Measurements from ENCODE around the gene PHACTR2.
A peak's percentile ranks its signal among the peaks of the same experiment; 100 is the strongest.
"Not testable (repeated sequence)": the region's sequence is repeated elsewhere in the genome, so short reads cannot be mapped to it uniquely, and the experiment has no call there.

The PHACTR2 gene

DNA sequence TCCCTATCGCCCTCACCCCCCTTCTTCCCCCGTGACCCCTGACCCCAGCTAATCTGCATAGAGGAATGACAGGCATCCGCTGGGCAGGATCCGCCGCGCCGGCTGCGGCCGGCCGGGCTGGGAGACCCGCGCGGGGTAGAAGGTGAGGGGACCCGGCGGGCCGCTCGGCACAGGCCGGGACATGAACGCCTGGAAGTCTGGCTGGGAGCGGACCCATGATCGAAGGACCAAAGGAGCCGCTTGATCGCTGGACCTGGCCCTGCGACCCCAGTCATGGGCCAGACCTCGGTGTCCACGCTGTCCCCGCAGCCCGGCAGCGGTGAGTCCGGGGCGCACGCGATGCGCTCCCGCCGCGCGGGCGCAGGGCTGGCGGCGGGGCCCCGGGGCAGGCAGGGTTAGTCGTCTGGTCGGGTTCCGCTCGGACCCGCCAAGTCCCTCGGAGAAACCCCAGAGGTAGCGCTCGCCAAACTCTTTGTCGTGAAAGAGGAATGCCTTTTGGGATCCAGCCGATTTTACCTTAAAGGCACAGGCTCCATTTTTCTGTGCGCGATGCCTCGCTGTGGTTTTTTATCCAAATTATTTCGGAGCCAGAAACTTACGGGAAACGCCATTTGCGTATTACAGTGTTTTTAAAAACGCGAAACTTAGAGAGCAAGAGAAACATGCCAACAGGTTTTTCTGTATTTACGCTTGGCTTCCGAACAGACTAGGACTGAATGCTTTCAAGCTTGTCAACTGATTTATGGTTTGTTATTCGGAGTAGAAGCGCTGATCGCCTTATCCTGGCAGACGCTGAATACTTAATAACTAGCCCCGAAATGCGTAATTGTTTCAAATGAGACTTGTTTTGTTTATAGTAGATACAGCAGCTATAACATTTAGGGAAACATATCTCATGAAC lies at the start of gene PHACTR2:
PHACTR2 (plus strand) TSS at position 75 of the 901 bp plus-strand sequence; CDS start at position 274, 199 bp downstream.
- peak in 1 of 2 donors; percentile 21 for DNase-seq (ENCODE audit: low read depth in 2 of 2)

DNA sequence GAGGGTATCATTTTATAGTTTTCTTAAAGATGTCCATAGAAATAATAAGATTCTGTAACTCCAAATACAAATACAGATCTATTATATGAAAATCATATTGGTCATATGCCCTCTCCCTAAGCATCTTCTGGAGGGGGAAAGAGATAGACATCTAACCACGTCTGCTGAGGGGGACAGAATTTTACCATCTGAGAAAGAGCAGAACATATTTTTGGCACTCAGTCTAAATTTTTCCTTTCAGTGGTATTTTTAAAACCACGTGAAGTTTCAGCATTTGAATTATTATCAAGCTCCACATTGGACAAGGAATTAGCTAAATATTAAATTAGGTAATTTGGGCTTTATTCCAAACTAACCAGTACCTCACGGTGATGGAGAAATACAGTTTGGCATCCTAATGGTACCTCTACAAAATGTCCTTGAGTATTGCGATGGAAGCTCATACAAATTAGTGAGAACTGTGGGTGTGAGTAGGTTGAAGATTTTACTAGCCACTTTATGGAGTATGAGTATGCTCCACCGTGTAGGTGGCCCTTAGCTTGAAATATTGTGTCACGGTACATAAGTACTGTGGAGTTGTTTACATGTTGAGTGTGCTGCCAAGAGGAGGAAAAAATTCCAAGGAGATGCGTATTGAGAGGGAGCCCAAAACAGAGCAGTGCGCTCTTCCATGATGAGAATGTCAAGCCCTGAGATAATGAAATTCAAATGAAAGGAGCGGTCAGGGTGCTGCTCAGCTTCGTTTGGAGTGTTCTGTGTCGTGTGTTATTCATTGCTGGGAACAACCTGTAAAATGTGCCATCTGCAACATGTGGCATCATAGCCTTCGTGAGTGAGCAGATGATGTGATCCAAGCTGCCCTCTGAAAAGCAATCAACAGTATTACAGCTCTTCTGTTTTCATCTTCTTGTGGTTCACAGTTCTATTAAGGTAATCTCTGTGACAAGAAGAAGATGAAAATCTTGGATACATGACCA lies 48.4 kb upstream of the PHACTR2 start:
- DNase-seq (ENCODE audit: low read depth in 2 of 2): no peak

DNA sequence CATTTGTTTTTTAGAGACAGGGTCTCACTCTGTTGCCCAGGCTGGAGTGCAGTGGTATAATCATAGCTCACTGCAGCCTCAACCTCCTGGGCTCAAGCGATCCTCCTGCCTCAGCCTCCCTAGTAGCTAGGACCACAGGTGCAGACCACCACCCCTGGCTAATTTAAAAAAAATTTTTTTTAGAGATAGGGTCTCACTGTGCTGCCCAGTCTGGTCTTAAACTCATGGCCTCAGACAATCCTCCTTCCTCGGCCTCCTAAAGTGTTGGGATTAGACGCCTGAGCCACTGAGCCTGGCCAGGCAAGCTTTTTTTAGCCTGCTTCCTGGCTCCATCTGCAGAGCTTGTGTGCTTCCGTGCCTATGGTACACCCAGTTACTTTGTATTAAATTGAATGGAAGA lies 46.6 kb upstream of the PHACTR2 start:
- not testable (repeated sequence) for DNase-seq (ENCODE audit: low read depth in 2 of 2)

DNA sequence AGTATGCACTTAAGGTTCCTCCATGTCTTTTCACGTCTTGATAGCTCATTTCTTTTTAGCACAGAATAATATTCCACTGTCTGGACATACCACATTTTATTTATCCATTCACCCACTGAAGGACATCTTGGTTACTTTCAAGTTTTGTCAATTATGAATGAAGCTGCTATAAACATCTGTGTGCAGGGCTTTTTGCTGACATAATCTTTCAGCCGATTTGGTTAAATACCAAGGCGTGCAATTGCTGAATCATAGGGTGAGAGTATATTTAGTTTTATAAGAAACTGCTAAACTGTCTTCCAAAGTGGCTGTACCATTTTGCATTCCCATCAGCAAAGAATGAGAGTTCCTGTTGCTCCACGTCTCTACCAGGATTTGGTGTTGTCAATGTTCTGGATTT lies 44.9 kb upstream of the PHACTR2 start:
- no peak for DNase-seq (ENCODE audit: low read depth in 2 of 2)

DNA sequence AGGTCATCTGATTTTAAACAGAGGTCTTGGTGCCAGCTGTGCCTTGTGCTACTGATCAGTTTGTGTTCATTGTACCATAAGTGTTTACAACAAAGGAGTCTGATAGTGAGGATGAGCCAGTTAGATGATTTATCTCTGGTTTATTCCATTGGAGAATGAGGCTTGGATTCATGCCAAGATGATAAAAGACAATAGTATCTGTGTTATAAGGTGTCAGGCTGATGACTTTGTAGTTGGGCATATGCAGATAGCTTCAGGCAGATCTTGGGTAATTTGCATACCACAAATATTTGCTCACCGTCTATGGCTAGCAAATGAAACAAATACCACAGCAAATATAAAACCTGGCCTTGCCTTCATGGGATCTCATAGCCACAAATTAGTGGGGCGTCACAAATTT lies 43.3 kb upstream of the PHACTR2 start:
- DNase-seq (ENCODE audit: low read depth in 2 of 2): no peak

DNA sequence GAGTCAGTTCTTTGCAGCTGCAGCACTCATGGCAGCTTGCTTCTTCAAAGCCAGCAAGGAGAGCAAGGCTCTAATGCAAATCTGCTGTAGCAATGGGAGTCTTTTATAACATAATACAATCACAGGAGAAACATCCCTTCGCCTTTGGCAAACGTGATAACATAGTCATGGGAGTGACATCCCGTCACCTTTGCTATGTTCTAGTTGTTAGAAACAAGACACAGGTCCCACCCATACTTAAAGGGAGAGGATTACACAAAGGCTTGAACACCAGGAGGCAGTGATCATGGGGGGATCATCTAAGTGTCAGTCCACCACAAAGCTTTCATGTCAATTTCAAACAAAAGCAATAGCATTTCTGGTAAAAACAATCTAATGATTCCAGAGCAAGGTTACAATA lies 40.1 kb upstream of the PHACTR2 start:
- DNase-seq (ENCODE audit: low read depth in 2 of 2): no peak

DNA sequence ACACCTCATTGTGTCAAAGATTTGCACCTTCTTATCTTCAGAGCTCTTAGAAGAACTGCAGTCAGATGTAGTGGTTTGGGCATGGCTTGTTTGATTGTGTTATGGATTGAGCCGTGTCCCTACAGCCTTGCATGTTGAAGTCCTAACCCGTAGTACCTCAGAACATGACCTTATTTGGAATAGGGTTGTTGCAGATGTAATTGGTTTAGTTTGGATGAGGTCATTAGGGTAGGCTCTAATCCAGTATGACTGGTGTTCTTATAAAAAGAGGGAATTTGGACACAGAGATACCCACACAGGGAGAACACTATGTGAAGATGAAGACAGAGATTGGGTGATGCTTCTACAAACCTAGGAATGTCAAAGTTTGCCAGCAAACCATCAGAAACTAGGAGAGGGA lies 35.4 kb upstream of the PHACTR2 start:
- no peak for DNase-seq (ENCODE audit: low read depth in 2 of 2)

DNA sequence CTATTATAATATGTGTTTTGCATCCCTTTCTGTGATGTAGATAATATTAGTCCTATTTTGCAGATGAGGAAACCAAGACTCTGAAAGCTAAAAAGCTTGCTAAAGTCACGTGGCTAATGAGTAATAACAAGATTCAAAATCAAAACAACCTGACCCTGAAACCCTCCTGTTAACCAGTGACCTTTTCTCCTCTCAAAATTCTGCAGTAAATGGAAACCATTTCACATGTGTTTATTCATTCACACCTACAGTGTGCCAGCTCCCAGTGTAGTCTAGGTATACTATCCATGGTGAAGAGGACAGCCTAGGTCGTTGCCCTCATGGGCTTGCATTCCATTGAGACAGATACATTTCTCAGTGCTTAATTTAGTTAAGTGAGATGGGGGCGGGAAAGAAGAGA lies 30.6 kb upstream of the PHACTR2 start:
- no peak for DNase-seq (ENCODE audit: low read depth in 2 of 2)

DNA sequence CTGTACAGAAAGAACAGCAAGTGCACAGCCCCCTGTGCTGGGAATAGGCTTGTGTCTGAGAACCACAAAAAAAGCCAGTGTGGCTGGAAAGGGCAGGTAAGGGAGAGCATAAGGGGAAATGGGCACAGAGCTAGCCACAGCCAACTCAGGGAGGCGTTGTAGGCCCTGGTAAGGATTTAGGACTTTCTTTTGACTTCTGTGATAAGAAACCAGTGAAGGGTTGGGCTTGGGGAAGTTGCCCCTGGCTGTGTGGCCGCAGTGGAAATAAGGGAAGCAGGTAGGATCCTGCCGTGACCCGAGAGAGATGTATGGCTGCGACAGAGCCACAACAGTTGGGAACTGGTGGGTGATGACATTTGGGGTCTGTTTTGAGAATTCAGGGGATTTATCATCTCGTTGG lies 30.0 kb upstream of the PHACTR2 start:
- no peak for DNase-seq (ENCODE audit: low read depth in 2 of 2)

DNA sequence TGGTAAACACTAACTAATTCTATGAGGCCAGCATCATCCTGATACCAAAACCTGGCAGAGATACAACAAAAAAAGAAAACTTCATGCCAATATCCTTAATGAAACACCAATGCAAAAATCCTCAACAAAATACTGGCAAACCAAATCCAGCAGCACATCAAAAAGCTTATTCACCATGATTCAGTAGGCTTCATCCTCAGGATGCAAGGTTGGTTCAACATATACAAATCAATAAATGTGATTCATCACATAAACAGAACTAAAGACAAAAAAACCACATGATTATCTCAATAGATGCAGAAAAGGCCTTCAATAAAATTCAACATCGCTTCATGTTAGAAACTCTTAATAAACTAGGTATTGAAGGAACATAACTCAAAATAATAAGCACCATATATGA lies 28.4 kb upstream of the PHACTR2 start:
- not testable (repeated sequence) for DNase-seq (ENCODE audit: low read depth in 2 of 2)

DNA sequence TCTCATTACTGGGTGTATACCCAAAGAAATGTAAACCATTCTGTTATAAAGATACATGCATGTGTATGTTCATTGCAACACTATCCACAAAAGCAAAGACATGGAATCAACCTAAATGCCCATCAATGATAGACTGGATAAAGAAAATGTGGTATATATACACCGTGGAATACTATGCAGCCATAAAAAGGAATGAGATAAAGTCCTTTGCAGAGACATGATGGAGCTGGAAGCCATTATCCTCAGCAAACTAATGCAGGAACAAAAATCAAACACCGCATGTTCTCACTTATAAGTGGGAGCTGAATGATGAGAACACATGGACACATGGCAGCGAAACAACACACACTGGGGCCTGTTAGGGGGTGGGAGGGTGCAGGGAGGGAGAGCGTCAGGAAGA lies 26.4 kb upstream of the PHACTR2 start:
- not testable (repeated sequence) for DNase-seq (ENCODE audit: low read depth in 2 of 2)

DNA sequence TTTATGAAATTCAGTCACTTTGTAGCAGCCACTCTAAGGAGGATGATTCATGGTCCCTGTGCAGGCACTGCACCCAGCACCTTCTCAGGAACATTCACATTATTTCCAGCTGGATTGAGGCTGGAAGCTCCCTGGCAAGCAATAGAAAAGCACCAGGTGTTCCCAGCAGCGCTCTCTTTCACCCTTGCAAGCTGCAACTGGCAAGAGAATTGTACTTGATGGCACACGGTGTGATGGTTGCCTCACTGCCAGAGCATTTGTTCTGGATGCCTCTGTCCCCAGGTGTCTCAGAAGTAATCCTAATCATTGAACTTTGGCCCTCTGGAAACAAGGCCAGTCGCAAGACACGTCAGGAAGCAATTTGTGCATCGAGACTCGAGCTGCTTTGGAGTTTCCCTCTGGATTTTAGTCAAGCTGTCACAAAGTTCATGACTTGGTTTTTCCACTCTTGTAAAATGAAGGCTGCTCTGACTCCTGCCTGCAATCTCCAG lies 24.9 kb upstream of the PHACTR2 start:
- DNase-seq (ENCODE audit: low read depth in 2 of 2): no peak

DNA sequence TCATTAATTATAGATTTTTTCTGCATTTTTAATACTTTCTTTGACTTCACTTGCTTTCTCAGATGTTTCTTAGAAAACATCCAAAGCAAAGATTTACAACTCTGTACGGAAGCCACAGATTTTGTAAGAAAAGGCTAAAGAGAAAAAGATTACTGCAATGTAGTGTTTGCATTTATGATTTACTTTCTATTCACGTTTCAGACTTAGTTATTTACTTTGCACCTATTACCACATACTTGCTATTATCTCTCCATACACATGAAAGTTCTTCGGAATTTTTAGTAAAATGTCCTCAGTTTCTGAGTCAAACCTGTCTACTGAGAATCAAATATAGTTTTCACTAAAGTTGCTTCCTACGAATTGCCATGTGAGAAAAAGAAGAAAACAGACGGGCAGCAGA lies 22.2 kb upstream of the PHACTR2 start:
- DNase-seq (ENCODE audit: low read depth in 2 of 2): no peak

DNA sequence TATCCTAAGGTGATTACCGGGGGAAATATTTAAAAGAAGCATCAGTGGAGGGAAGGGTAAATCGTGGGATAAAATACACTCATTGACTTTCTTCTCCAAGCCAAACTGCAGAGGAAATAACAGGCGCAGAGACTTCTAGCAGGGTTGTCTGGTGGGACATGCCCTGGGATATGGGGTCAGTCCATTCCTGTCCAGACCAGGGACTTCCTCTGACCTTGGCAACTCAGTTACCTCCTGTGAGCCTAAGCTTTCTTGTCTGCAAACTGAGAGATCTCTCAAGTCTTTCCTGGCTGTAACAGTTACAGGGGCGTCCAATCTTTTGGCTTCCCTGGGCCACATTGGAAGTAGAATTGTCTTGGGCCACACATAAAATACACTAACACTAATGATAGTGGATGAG lies 21.7 kb upstream of the PHACTR2 start:
- no peak for DNase-seq (ENCODE audit: low read depth in 2 of 2)

DNA sequence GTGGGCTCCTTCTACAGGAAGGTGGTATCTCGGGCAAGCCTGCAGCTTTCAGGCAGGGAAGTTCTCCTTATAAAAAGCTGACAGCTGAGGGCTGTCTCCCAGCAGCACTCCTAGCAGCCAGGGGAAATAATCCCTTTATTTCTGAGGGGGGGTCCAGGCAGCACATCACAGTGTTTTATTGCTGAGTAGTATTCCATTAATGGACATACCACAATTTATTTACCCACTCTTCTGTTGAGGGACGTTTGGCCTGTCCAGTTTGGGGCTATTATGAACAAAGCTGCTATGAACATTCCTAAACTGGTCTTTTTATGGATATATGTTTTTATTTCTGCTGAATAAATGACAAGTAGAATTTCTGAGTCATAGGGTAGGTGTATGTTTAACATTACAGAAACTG lies 20.0 kb upstream of the PHACTR2 start:
- no peak for DNase-seq (ENCODE audit: low read depth in 2 of 2)

DNA sequence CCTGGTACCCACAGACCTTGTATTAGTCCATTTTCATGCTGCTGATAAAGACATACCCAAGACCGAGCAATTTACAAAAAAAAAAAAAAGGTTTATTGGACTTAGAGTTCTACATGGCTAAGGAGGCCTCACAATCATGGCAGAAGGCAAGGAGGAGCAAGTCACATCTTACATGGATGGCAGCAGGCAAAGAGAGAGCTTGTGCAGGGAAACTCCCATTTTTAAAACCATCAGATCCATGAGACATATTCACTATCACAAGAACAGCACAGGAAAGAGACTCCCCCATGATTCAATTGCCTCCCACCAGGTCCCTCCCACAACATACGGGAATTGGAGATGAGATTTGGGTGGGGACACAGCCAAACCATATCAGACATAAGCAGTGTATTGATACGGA lies 17.6 kb upstream of the PHACTR2 start:
- DNase-seq (ENCODE audit: low read depth in 2 of 2): not testable (repeated sequence)

DNA sequence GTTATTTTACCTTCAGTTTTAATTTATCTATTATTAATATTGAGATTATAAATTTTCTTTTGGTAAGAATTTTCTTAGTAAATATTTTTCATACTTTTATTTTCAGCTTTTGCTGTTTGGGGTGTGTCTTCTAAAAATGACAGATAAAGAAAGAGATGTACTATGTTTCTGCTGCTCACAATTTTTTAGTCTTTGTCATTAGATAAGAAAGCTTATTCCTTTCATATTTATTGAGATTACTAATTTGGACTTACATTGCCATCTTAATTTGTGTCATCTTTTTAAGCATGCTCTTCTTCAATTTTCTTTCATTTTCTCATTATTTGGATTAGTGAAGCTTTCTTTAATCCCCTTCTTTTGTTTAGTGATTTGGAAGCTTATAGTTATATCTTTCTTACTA lies 13.6 kb upstream of the PHACTR2 start:
- DNase-seq (ENCODE audit: low read depth in 2 of 2): no peak

DNA sequence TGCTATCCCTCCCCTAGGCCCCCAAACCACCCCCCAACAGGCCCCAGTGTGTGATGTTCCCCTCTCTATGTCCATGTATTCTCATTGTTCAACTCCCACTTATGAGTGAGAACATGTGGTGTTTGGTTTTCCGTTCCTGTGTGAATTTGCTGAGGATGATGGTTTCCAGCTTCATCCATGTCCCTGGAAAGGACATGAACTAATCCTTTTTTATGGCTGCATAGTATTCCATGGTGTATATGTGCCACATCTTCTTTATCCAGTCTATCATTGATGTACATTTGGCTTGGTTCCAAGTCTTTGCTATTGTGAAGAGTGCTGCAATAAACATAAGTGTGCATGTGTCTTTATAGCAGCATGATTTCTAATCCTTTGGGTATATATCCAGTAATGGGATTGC lies 11.8 kb upstream of the PHACTR2 start:
- not testable (repeated sequence) for DNase-seq (ENCODE audit: low read depth in 2 of 2)

DNA sequence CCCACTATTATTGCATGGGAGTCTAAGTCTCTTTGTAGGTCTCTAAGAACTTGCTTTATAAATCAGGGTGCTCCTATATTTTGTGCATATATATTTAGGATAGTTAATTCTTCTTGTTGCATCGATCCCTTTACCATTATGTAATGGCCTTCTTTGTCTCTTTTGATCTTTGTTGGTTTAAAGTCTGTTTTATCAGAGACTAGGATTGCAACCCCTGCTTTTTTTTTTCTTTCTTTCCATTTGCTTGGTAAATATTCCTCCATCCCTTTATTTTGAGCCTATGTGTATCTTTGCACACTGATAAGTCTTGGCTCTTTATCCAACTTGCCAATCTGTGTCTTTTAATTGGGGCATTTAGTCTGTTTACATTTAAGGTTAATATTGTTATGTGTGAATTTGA lies 8.3 kb upstream of the PHACTR2 start:
- not testable (repeated sequence) for DNase-seq (ENCODE audit: low read depth in 2 of 2)

DNA sequence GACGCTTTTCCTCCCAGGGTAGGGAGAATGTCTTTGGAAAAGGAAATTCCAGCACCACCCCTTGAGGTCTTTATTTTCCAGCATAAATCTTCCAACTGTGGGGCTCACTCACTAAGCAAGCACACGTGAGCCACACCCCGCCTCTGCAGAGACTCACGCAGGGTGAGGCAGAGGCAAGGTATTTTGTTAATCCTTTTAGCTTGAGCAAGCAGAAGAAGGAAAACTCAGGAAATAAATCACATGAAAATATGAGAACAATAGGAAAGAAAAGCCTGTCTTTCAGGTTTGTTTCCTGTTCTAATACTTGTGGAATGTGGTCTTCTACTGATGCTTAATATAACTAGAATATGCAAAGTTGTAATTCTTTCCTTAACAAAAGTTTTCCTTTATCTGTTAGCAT lies 4.1 kb upstream of the PHACTR2 start:
- no peak for DNase-seq (ENCODE audit: low read depth in 2 of 2)

DNA sequence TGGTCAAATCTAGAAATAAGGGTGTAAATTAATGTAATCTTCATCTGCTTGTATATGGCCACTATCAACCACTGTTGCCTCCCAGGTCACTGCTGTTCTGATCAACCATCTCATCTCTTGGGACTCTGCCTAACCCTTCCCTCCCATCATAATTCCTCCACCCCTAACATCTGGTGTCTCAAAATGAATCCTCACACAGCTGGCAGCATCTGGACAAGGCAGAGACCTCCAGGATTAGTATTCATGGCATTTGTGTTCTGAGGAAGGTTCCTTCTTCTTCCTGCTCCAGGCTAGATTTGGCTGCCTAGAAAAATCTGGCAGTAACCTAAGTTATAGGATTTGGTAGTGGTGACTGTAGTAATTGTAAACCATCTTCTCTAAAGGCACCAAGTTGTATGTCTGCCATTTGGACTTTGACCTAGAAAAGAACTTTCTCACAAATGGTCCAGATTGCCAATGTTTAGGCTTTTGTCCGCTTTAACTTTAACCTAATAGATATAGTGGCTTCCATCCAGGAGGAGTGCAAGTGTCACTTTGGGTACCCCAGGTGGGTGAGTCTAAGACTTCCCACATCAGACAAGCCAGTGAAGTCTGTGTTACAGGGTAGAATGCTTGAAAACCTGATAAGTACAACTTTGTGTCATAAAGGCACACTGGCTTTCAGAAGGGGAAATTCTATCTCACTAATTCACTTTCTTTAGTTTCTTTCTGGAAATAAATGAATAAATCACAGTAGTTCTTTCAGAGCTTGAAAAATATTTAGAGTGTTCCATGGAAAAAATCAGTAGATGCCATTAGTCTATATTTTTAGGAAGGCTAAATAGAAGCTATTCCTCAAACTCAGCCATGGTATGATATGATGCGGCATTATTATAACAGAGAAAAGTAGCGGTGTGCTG lies 3.0 kb upstream of the PHACTR2 start:
- no peak for DNase-seq (ENCODE audit: low read depth in 2 of 2)
